Activated CD8-positive, alpha-beta memory T cell treated with anti-CD3 and anti-CD28 coated beads, Interleukin-2, amount 50 U/mL, for 48 hours (primary cell): Measurements from ENCODE around the gene PHLDB1.
"Not testable (repeated sequence)": the region's sequence is repeated elsewhere in the genome, so short reads cannot be mapped to it uniquely, and the experiment has no call there.

ENCODE experiments used
- DNase-seq: peaks from one replicate; pipeline ENCODE4 v3.0.0-alpha.2; 2020

The PHLDB1 gene

GRCh38 chr11:118606157-118606843 lies 1.1 kb upstream of the PHLDB1 start:
- no peak for DNase-seq

GRCh38 chr11:118606844-118607228 lies 579 bp upstream of the PHLDB1 start:
- no peak for DNase-seq

GRCh38 chr11:118608360-118609227 lies 1.2 kb downstream of the PHLDB1 start:
- peak; percentile 78 for DNase-seq

DNA sequence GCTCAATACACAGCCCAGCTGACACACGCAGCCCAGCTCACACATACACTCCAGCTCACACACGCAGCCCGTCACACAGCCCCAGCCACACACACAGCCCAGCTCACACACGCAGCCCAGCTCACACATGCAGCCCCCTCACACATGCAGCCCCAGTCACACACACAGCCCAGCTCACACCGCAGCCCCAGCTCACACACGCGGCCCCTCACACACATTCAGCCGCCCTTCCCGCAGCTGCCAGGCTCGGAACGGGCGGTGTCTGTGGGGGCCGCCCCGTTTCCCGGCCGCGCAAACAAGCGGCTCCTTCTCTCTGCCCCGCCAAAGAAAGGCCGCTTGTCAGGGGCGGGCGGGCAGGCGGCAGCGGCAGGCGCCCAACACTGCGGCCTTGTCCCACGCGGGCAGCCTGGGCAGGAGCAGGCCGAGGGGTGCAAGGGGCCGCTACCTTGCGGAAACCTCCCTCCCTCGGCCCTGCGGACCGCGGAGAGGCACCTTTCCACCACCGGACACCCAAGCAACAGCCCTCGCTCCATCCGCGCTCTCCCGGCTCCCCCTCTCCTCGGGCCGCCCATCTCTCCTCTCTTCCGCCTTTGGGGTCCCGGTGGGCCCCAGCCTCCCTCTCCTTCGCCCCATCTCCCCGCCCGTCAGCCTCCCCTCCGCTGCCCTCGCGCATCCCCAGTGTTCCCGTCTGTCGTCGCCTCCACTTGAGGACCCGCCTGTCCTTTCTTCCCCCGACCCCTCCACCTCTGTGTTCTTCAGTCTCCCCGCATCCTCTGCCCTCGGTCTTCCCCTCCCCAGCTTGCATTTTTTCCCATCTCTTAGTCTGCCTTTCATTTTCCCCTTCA lies 2.2 kb downstream of the PHLDB1 start:
- DNase-seq, result peak; percentile 72

DNA sequence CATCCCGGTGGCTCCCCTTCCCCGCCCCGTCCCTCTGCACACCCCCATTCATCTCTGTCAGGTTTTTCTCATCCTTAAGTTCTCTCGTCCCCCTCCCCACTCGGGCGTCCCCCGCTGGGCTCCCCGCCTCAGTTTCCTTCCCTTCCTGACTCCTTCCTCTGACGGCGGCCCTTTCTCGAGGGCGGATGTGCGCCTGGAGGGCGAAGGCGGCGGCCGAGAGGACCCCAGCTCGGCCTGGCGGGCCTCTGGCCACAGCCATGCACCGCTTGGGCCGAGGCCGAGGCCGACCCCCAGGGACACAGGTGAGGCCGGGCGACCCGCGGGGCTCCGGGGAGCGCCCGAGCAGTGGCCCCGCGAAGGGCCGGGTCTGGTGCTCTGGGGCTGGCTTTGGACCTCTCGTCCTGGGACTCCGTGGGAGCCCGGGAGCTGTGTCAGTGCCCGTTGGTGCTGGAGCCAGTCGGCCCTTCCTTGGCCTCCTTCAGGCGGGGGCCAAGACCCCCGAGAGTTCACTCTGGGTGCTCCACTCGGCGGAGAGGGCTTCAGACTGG lies 2.9 kb downstream of the PHLDB1 start:
- DNase-seq, result peak; percentile 68

DNA sequence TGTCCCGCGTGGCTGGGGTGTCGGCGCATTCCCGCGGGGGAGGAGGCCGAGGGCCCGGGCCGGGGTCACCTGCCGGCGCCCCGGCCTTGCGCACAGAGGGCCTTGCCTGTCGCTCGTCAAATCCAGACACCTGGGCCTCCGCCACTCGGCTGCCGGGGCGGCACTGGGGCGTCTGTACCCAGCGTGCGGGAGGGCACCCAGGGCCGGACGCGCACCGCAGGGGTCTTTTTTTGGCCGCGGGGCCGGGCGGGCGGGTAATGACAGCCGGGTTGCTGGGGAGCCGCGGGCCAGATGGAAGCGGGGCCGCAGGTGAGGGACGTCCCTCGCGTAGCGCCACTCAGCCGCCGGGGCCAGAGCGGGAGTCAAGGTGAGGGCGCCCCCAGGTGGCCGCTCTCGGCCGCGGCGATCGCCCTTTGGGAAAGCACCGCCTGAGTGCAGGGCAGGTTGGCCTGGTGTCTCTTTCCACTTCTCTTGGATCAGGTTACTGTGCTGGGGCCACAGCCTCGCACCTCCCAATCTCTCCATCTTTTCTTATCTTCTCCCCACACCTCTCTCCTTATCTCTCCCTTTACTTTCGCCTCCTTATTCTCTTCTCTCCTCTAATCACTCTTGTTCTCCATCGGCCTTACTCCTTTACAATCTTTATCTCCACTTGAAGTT lies 3.5 kb downstream of the PHLDB1 start:
- peak; percentile 97 for DNase-seq

GRCh38 chr11:118611433-118611795 lies 4.0 kb downstream of the PHLDB1 start:
- DNase-seq, result not testable (repeated sequence)

- DNase-seq, result no peak
Observed at GRCh38 chr11:118612378-118612777, 5.0 kb downstream of the PHLDB1 start.

GRCh38 chr11:118614511-118614910 lies 7.1 kb downstream of the PHLDB1 start:
- DNase-seq, result no peak

- DNase-seq, result no peak
Observed at GRCh38 chr11:118615282-118615975, 8.0 kb downstream of the PHLDB1 start.

GRCh38 chr11:118615976-118616371 lies 8.6 kb downstream of the PHLDB1 start:
- DNase-seq, result no peak

DNA sequence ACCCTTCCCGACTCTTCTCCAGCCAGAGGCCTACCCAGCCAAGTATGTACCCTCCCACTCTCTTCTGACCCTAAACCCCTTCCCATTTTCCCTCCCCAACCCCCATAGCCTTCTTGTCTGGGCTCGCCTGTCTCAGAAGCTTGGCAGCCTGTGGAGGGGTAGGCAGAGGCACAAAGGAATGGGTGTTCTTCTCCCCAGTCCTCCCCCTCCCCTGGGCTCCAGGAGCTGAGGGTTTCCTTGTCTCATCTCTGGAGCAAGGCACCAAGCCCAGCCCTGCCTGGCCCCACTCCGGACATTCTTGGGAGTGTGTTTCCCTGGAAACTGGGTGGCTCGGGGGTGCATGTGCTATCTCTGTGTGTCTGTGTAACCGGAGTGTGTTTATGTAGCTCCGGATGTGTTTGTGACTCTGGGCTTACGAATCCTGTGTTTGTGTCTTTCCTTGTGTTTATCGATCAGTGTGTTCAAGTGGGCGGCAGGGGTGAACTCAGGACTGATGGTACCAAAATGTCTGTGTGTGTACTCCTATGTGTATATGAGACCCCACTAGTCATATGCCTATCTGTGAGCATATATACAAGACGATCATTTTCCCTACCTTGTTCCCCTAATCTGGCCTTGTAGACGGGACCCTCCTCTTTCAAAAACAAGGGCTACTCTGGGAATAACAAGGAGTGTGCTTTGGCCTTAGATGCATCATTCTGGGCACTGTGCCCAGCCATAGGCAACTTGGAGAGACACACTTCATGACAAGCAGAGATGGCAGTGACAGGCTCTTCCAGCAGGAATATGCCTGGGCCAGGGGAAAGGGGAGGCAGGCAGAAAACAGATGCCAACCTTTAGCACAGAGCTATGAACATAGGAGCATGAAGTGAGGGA lies 10.9 kb downstream of the PHLDB1 start:
- no peak for DNase-seq

GRCh38 chr11:118618991-118619375 lies 11.6 kb downstream of the PHLDB1 start:
- no peak for DNase-seq

- no peak for DNase-seq
Observed at GRCh38 chr11:118619444-118620197, 12.2 kb downstream of the PHLDB1 start.

DNA sequence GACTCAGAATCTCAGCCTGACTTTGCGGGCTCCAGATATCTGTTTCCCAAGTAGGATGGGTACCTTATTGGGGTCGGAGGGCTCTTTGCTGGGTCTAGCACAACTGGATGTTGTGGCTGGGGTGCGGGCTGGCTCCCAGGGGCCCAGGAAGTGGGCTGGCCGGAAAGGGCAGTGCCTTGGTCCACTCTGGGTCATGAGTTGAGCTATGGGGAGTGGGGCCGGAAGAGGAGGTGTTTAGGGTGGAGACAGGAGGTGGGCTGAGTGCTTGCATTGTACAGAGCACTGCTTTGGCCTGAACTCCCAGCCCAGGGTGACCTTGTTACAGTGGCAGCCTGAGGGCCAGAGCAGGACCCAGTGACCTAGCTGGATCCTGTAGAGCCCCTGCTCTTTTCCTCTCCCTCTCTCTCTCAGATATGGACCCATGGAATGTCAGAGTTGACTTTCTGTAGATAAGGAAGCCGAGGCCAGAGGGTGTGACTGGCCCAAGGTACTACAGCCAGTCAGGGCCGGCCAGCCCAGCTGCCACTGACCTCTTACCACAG lies 13.2 kb downstream of the PHLDB1 start:
- no peak for DNase-seq

GRCh38 chr11:118621071-118621783 lies 13.8 kb downstream of the PHLDB1 start:
- peak; percentile 75 for DNase-seq

DNA sequence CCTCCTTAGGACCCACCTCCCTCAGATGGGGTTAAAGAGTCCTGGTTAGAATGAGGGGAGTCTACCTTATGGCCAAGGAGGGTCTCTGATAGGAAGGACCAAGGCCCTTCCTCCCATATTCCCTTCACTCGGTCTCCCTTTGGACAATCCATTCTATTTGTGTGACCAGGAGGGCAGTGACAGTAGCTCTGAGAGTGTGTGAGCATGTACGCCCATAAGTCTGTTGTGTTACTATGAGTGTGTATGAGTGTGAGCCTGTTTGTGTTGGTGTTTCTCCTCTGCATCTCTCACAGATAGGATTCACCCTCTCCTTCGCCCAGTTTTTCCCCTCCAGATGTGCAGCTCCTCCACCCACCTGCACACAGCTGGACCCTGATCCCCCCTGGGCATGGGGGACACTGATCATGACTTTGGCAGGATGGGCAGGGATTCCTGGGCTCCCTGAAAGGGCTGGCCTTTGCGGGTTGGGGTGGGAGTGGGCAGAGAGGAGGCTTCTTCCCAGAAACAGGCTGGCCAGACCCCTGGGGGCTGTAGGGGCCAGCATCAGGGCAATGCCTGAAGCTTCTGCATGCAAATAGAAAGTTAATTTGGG lies 14.5 kb downstream of the PHLDB1 start:
- DNase-seq, result no peak

- DNase-seq, result no peak
Observed at GRCh38 chr11:118622376-118623268, 15.2 kb downstream of the PHLDB1 start.
